HEK293T (cell line): Measurements from ENCODE around the gene MRPL39.

Source experiments
- HDGF ChIP-seq: fragments of 450-650 bp; IDR thresholded peaks from 2 replicates; pipeline ENCODE4 v1.6.1; 2017; ENCODE audit warnings: antibody characterized with exemption, borderline replicate concordance
- L3MBTL2 ChIP-seq: fragments of 450-650 bp; conservative IDR thresholded peaks from 2 replicates; pipeline ENCODE4 v1.6.1; 2016; ENCODE audit warnings: mild to moderate bottlenecking
- SP1 ChIP-seq: fragments of 450-650 bp; IDR thresholded peaks from 2 replicates; pipeline ENCODE4 v1.6.1; 2017
- TARDBP ChIP-seq: fragments of 450-650 bp; IDR thresholded peaks from 2 replicates; pipeline ENCODE4 v1.6.1; 2016

DNA sequence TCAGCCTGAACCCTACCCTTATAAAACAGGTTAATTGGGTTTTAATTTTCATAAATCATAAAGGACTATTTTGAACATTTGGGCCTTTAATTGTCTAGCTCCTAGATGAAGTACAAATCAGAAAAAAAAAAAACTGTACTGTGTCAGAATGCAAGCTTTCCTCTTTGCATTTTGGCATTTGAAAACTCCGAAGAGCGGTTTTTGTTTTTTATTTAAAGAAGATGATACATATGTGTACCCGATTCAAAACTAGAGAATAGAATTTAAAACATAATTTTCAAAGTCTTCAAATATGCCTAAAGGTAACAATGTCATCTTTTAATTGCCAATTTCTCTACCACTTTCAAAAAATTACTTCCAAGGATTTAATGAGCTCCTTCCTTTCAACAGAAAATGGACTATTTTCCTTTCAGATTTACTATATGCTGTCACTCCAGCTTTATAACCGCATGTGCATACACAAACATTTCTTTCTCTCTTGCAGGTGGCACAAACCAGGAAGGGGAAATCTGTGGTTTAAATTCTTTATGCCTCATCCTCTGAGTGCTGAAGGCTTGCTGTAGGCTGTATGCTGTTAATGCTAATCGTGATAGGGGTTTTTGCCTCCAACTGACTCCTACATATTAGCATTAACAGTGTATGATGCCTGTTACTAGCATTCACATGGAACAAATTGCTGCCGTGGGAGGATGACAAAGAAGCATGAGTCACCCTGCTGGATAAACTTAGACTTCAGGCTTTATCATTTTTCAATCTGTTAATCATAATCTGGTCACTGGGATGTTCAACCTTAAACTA lies 33.7 kb downstream of the MRPL39 start:
- no peak for TF ChIP-seq TARDBP
- TF ChIP-seq HDGF, result no peak
- no peak for TF ChIP-seq SP1
- no peak for TF ChIP-seq L3MBTL2
